Epithelial cell of esophagus (primary cell): ENCODE results near the gene MRPL50.

Experiments
- DNase-seq: peaks from one replicate; pipeline ENCODE4 v3.0.0; 2010; ENCODE audit warnings: low read depth
- H3K4me3 ChIP-seq: 2 replicates; pipeline ENCODE4 v1.5.1; 2011; ENCODE audit warnings: mild to moderate bottlenecking, low read length, control low read depth
- TF ChIP-seq, protein P1 (sequence below): IDR thresholded peaks from 2 replicates; pipeline ENCODE4 v1.5.1; 2011; ENCODE audit warnings: low read depth, mild to moderate bottlenecking, low read length, control low read depth, inconsistent platforms; ENCODE audit not compliant: insufficient read depth; ENCODE audit errors: missing control alignments

The MRPL50 gene

DNA sequence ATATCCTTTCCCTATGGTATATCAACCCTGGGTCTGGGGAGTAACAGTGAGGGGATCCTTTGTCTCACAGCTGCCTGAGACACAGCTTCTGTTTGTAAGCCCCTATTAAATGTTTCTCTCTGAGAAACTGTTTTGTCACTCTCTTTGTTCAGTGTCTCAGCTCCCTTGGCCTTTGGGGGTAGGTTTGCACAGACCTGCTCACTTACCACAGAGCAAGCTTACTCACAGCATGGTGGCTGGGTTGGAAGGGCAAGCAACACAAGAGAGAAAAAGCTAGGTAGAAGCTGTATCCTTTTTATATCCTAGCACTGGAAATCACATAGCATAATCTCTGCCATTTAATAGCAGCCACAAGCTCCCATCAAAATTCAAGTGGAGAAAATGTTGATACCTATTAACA is 18.1 kb downstream of the MRPL50 start:
- peak; percentile 22 for DNase-seq
- TF ChIP-seq, protein P1, sequence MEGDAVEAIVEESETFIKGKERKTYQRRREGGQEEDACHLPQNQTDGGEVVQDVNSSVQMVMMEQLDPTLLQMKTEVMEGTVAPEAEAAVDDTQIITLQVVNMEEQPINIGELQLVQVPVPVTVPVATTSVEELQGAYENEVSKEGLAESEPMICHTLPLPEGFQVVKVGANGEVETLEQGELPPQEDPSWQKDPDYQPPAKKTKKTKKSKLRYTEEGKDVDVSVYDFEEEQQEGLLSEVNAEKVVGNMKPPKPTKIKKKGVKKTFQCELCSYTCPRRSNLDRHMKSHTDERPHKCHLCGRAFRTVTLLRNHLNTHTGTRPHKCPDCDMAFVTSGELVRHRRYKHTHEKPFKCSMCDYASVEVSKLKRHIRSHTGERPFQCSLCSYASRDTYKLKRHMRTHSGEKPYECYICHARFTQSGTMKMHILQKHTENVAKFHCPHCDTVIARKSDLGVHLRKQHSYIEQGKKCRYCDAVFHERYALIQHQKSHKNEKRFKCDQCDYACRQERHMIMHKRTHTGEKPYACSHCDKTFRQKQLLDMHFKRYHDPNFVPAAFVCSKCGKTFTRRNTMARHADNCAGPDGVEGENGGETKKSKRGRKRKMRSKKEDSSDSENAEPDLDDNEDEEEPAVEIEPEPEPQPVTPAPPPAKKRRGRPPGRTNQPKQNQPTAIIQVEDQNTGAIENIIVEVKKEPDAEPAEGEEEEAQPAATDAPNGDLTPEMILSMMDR = no peak
- H3K4me3 ChIP-seq = no peak overlapping the region

DNA sequence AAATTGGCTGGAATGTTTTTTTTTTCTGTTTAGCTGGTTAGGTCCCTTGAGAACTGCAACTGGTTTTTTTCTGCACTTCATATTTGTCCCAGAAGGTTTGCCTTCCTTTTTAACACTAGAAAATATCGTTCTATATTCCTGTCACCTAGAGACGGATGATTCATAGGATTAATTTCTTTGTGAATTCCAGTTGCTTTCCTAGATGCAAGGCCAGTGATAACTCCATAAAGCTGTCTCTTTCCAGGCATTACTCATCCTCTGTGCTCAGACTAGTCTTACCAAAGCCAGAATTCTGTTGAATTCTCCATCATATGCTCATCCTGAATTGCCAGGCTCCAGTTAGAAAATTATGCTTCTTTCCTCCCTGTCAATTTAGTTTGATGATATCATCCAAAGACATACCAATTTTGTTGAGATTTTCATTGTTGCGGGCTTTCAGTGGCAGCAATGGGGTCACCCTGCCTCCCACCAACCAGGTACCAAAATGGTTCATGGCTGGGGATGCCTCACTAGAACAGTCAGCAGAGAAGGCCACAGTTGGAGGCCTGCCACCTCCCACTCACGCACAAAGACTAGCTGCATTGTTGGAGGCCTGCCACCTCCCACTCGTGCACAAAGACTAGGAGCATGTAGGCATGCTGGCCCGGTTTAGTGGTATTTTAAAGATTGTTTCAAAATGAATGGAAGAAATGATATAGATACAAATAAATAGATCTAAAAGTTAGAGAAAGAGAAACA is 22.1 kb downstream of the MRPL50 start:
- TF ChIP-seq, protein P1 = no peak
- DNase-seq = peak; percentile 50
- no peak overlapping the region for H3K4me3 ChIP-seq

DNA sequence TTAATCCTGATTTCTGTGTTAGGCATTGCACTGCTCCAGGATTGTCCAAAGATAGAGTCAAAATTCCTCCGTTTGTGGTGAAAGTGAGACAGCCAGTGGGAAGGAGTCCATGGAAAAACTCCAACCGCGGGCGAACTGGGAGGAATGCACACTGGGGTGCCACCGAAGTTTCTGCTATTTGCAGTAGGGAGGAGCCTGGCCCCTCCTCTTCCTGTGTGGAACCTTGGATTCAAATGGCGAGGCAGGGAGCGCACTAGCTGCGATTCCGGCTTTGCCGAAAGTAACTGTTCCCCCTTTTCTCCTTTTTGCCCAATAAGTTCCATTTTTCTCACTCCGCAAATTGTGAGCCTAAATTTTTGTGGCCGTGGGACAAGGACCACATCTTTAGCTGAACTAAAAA is 22.9 kb downstream of the MRPL50 start:
- DNase-seq = no peak
- H3K4me3 ChIP-seq = no peak overlapping the region
- TF ChIP-seq, protein P1 = no peak

DNA sequence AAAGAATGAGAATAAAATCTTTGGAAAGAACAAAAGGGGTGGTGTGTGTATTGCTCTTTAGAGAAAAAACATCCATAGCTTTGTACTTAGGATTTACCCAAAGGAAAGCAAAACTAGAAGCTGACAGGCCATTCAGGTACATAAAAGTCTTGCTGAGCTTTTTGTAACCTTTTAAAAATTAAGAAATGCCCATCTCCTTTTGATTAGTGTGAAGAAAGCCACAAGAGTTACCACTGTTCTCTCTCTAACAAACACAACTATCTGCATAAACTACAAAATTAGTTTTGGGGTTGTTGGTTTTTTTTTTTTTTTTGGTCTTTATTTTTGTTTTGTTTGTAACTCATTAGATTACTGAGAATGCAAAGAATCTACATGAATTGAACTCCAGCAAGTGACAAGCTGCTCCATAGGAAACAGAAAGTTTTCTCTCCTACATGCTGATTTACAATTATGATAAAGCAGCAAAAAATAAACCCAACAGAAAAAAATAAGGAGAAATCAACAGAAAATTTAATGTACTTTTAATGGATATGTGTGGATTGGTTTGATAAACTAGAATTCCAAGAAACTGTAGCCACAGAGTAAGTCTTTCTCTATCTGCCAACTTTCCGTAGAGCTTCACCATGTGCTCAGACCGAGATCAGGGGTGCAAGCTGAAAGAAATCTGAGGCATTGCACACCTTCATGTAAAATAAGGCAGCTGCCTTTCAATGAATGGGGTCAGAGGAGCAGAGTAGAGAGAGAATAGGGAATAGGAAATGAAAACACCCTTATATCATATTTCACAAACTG is 25.9 kb downstream of the MRPL50 start:
- TF ChIP-seq, protein P1 = no peak
- no peak overlapping the region for H3K4me3 ChIP-seq
- no peak for DNase-seq

DNA sequence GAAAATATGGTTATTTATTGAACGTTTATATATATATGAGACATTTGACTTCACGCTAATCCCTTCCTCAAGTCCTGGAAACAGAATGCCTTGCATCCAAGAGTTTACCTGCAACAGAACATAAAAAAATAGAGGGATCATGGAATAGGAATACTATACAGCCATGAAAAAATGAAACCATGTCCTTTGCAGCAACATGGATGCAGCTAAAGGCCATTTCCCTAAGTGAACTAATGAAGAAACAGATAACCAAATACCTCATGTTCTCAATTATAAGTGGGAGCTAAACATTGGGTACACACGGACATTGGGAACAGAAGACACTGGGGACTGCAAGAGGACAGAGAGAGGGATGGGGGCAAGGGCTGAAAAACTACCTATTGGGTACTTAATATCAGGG is 26.6 kb downstream of the MRPL50 start:
- H3K4me3 ChIP-seq = no peak overlapping the region

DNA sequence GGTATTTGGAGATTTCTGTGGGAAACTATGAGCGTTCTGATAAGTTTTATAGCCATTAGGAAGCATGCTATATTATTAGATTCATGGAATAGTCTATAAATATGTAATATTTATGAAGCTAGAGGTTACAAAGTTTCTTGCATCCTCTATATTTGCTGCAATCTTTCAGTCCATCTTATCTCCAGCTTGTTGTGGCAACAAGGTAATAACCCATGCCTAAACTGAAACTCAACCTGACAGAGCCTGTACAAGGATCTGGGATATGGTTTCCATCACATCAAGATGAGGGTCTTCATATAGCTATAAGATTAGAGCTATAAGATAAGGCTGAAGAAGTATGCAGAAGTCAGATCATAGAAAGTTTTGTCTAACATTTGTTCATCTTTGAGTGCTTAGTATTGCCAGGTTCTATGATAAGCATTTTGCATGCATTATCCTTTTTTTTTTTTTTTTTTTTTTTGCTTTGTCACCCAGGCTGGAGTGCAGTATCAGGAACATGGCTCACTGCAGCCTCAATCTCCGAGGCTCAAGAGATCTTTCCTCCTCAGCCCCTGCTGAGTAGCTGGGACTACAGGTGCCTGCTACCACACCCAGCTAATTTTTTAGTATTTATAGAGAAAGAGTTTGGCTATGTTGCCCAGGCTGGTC is 28.4 kb downstream of the MRPL50 start:
- DNase-seq = no peak
- TF ChIP-seq, protein P1 = no peak
- H3K4me3 ChIP-seq = no peak overlapping the region

More for the DNA sequence above, 26.6 kb downstream of the MRPL50 start:
- TF ChIP-seq, protein P1 = no peak
- DNase-seq = no peak
